ENCODE results near the gene LRRC8C.

DNA sequence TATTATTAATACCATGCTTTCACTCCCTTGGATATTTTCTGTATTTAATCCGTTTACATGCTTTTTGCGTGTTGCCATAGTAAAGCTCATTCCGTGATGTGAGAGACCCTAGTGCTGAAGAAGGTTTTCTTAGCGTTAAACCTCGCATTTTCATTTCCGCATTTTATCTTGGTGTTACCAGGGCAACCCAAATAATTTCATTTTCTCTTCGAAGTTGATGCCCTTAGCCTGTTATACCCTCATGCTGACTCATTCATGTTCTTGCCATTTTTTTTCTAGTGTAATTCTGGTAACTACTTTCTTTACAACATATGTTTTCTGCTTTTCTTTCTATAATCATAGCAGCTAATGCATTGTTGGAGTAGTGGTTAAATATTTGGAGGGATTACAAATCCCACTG lies 37.2 kb downstream of the LRRC8C start:
- TF ChIP-seq, protein P1, sequence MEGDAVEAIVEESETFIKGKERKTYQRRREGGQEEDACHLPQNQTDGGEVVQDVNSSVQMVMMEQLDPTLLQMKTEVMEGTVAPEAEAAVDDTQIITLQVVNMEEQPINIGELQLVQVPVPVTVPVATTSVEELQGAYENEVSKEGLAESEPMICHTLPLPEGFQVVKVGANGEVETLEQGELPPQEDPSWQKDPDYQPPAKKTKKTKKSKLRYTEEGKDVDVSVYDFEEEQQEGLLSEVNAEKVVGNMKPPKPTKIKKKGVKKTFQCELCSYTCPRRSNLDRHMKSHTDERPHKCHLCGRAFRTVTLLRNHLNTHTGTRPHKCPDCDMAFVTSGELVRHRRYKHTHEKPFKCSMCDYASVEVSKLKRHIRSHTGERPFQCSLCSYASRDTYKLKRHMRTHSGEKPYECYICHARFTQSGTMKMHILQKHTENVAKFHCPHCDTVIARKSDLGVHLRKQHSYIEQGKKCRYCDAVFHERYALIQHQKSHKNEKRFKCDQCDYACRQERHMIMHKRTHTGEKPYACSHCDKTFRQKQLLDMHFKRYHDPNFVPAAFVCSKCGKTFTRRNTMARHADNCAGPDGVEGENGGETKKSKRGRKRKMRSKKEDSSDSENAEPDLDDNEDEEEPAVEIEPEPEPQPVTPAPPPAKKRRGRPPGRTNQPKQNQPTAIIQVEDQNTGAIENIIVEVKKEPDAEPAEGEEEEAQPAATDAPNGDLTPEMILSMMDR (IDR thresholded peaks at IDR 0.05) = no peak
- no peak for TF ChIP-seq POLR2A (IDR thresholded peaks at IDR 0.05)

Measured in right lobe of liver (tissue), 4 donors.